IMR-90 (cell line): ENCODE results near the gene AHI1. TPM values are rescaled to one million over a fixed set of nuclear protein-coding genes. Genes with fewer than 3 reads are reported as not detected.
A peak's percentile ranks its signal among the peaks of the same experiment; 100 is the strongest.

Source experiments
- ATAC-seq: fragments of 200-7000 bp; cut with Tn5 transposase; 2 replicates; pipeline ENCODE4 v1.9.1; 2020; ENCODE audit warnings: low read depth, mild to moderate bottlenecking, moderate library complexity
- BruUV-seq: library from RNA; stranded (reverse); fragments of 400-500 nt; replicated peaks from 2 replicates; lab custom pipeline; 2021; lab: Mats Ljungman, UMichigan
- CTCF ChIA-PET: fragments of 300-600 bp; formaldehyde crosslinking; extraction: SDS; loops from one replicate; lab custom pipeline; 2021; ENCODE audit warnings: antibody characterized with exemption; lab: Yijun Ruan, JAX
- POLR2A ChIA-PET: fragments of 300-600 bp; sonication (Branson Sonifier 250); formaldehyde crosslinking; loops from one replicate; lab custom pipeline; 2022; ENCODE audit warnings: antibody characterized with exemption; ENCODE audit not compliant: unreplicated experiment; lab: Charles Lee
- DNase-seq: peaks from one replicate; pipeline ENCODE4 v3.0.0; 2013
- H2AFZ ChIP-seq: replicated peaks from 2 replicates; pipeline ENCODE3; 2013; ENCODE audit warnings: low read length, mild to moderate bottlenecking; ENCODE audit not compliant: poor library complexity
- H2AK5ac ChIP-seq: 2 replicates; pipeline ENCODE4 v1.6.1; 2013; ENCODE audit warnings: low read depth, low read length, inconsistent platforms
- H2AK9ac ChIP-seq: replicated peaks from 2 replicates; pipeline ENCODE3; 2013; ENCODE audit warnings: mild to moderate bottlenecking, low read depth, low read length, moderate library complexity; ENCODE audit not compliant: poor library complexity
- H2BK120ac ChIP-seq: 2 replicates; pipeline ENCODE4 v1.6.1; 2013; ENCODE audit warnings: low read depth, low read length, inconsistent platforms
- H2BK15ac ChIP-seq: 3 replicates; pipeline ENCODE4 v1.6.1; 2013; ENCODE audit warnings: low read depth, low read length, inconsistent platforms
- H2BK20ac ChIP-seq: 2 replicates; pipeline ENCODE4 v1.6.1; 2013; ENCODE audit warnings: low read depth, mild to moderate bottlenecking, inconsistent platforms, low read length, moderate library complexity
- H2BK5ac ChIP-seq: 2 replicates; pipeline ENCODE4 v1.6.1; 2013; ENCODE audit warnings: mild to moderate bottlenecking, low read depth, low read length, inconsistent platforms; ENCODE audit not compliant: poor library complexity, severe bottlenecking
- H3K14ac ChIP-seq: replicated peaks from 2 replicates; pipeline ENCODE4 v1.6.1; 2013; ENCODE audit warnings: low read depth, low read length, inconsistent platforms
- H3K18ac ChIP-seq: 2 replicates; pipeline ENCODE4 v1.6.1; 2013; ENCODE audit warnings: low read depth, low read length, control low read depth
- H3K23ac ChIP-seq: 2 replicates; pipeline ENCODE4 v1.6.1; 2013; ENCODE audit warnings: low read depth, low read length, inconsistent platforms
- H3K27ac ChIP-seq: 2 replicates; pipeline ENCODE4 v1.5.1; 2013; ENCODE audit warnings: mild to moderate bottlenecking, control low read depth, low read length; ENCODE audit not compliant: insufficient read depth
- H3K27me3 ChIP-seq: 2 replicates; pipeline ENCODE4 v1.6.1; 2013; ENCODE audit warnings: low read length; ENCODE audit not compliant: control insufficient read depth, insufficient read depth
- H3K36me3 ChIP-seq: 2 replicates; pipeline ENCODE4 v1.6.1; 2013; ENCODE audit warnings: low read length, mixed read lengths; ENCODE audit not compliant: control insufficient read depth, insufficient read depth
- H3K4ac ChIP-seq: 2 replicates; pipeline ENCODE4 v1.6.1; 2013; ENCODE audit warnings: low read depth, low read length, inconsistent platforms
- H3K4me1 ChIP-seq: 2 replicates; pipeline ENCODE4 v1.6.1; 2013; ENCODE audit warnings: low read length, mixed read lengths; ENCODE audit not compliant: control insufficient read depth, insufficient read depth
- H3K4me2 ChIP-seq: 2 replicates; pipeline ENCODE4 v1.6.1; 2013; ENCODE audit warnings: low read depth, mild to moderate bottlenecking, control low read depth, low read length, moderate library complexity
- H3K4me3 ChIP-seq: 2 replicates; pipeline ENCODE4 v1.5.1; 2013; ENCODE audit warnings: low read depth, mild to moderate bottlenecking, control low read depth, low read length, moderate library complexity; ENCODE audit not compliant: insufficient read depth
- H3K56ac ChIP-seq: 2 replicates; pipeline ENCODE4 v1.6.1; 2013; ENCODE audit warnings: low read length, inconsistent platforms; ENCODE audit not compliant: insufficient read depth; ENCODE audit errors: extremely low read depth
- H3K79me1 ChIP-seq, 2 experiments: 2 replicates each; pipeline ENCODE4 v1.6.1; 2013; ENCODE audit warnings: low read length in 2 of 2, inconsistent platforms in 1 of 2, low read depth in 1 of 2
- H3K9ac ChIP-seq: 2 replicates; pipeline ENCODE4 v1.6.1; 2013; ENCODE audit warnings: low read depth, low read length, control low read depth
- H3K9me1 ChIP-seq: 2 replicates; pipeline ENCODE4 v1.6.1; 2013; ENCODE audit warnings: low read length, inconsistent platforms; ENCODE audit not compliant: insufficient read depth
- H3K9me3 ChIP-seq: 2 replicates; pipeline ENCODE4 v1.6.1; 2013; ENCODE audit warnings: low read length; ENCODE audit not compliant: control insufficient read depth, insufficient read depth
- H4K20me1 ChIP-seq: 2 replicates; pipeline ENCODE4 v1.6.1; 2013; ENCODE audit warnings: low read length, inconsistent platforms; ENCODE audit not compliant: insufficient read depth
- H4K5ac ChIP-seq: 2 replicates; pipeline ENCODE4 v1.6.1; 2013; ENCODE audit warnings: mild to moderate bottlenecking, low read depth, low read length, control low read depth
- H4K8ac ChIP-seq, 2 experiments: 2 replicates each; pipeline ENCODE4 v1.6.1; 2013; ENCODE audit warnings: low read depth in 2 of 2, low read length in 2 of 2, control low read depth in 1 of 2, inconsistent platforms in 1 of 2
- H4K91ac ChIP-seq: 2 replicates; pipeline ENCODE4 v1.6.1; 2013; ENCODE audit warnings: low read depth, low read length, inconsistent platforms; ENCODE audit not compliant: insufficient read depth
- MAFK ChIP-seq: IDR thresholded peaks from 2 replicates; pipeline ENCODE4 v1.6.1; 2012; ENCODE audit warnings: low read depth, low read length, improper control_type of control experiment
- SMC3 ChIP-seq: fragments of 150-350 bp; IDR thresholded peaks from 2 replicates; pipeline ENCODE4 v1.6.1; 2016; ENCODE audit warnings: low read depth, mild to moderate bottlenecking, antibody characterized with exemption, low read length, moderate library complexity
- WGBS, 2 experiments: methylation state at CpG; one replicate each; pipeline versions ENCODE4 v1.1.5 to v1.1.7; 2013; ENCODE audit warnings: missing lambda C conversion rate in 2 of 2; ENCODE audit not compliant: insufficient read length in 1 of 2; ENCODE audit errors: extremely low coverage in 2 of 2; 5-methylcytosine and 5-hydroxymethylcytosine counted together
- dilution Hi-C: fragments of 300-500 bp; cut with HindIII; formaldehyde crosslinking; loops from one replicate; pipeline ENCODE4 v1.14.3; 2018; ENCODE audit warnings: low sequenced_read_pairs; ENCODE audit not compliant: unreplicated experiment
- in situ Hi-C: fragments of 300-500 bp; cut with MboI; formaldehyde crosslinking; loops from 3 replicates; pipeline ENCODE4 v1.14.3; 2019; ENCODE audit warnings: low sequenced_read_pairs, inconsistent platforms, mixed read lengths
- intact Hi-C: fragments of 100-400 bp; cut with micrococcal nuclease; formaldehyde crosslinking; loops from 2 replicates; pipeline ENCODE4 v1.10.0; 2022
- polyA plus RNA-seq, 3 experiments: library from polyadenylated mRNA; depleted of rRNA; stranded (reverse); fragments of >200 nt; gene quantifications; 2 replicates each; pipeline ENCODE4 v1.2.3, GENCODE V29; 2012; ENCODE audit warnings: low replicate concordance in 1 of 3
- total RNA-seq: library from RNA; depleted of rRNA; stranded (reverse); fragments of >200 nt; gene quantifications from 2 replicates; pipeline ENCODE4 v1.2.3, GENCODE V29; 2012
- TF ChIP-seq, protein P1 (sequence below): fragments of 150-350 bp; IDR thresholded peaks from 2 replicates; pipeline ENCODE4 v1.6.1; 2017; ENCODE audit warnings: mild to moderate bottlenecking, antibody characterized with exemption, low read length, low read depth
- TF ChIP-seq, protein P2 (sequence below): conservative IDR thresholded peaks from 2 replicates; pipeline ENCODE4 v1.5.1; 2012; ENCODE audit warnings: mild to moderate bottlenecking, low read depth, low read length, improper control_type of control experiment

AHI1 gene
- total and polyA plus RNA-seq, 2 of the 4 experiments (the other 2 are of a cell fraction), result 9.5 to 19.4 TPM

- Histone ChIP-seq H3K18ac (no peak overlapping the region), H3K56ac (no peak overlapping the region), H4K20me1 (no peaks in the 10 kb centered on the region), H3K4me2 (no peak overlapping the region), H2AK9ac (no peak overlapping the region), H2BK20ac (no peak overlapping the region), H2AK5ac (no peak overlapping the region), H3K4me1 (no peaks in the 10 kb centered on the region), H3K9me1 (no peaks in the 10 kb centered on the region), H3K9ac (no peak overlapping the region), H2BK120ac (no peak overlapping the region), H2BK5ac (no peak overlapping the region), H3K79me1 (no peaks in the 10 kb centered on the region), H3K27ac (no peak overlapping the region), H4K8ac (no peak overlapping the region), H3K27me3 (no peaks in the 10 kb centered on the region), H3K4me3 (no peak overlapping the region), H4K5ac (no peak overlapping the region), H2BK15ac (no peak overlapping the region), H2AFZ (no peak overlapping the region), H3K23ac (no peak overlapping the region), H3K9me3 (no peaks in the 10 kb centered on the region), H3K4ac (no peak overlapping the region), H3K36me3 (peaks cover 8% of the 10 kb centered on the region), H4K91ac (no peak overlapping the region), H3K14ac (no peak overlapping the region)
- BruUV-seq, result no TSS peak
- POLR2A ChIA-PET, result no interaction called here
- TF ChIP-seq, protein P1, sequence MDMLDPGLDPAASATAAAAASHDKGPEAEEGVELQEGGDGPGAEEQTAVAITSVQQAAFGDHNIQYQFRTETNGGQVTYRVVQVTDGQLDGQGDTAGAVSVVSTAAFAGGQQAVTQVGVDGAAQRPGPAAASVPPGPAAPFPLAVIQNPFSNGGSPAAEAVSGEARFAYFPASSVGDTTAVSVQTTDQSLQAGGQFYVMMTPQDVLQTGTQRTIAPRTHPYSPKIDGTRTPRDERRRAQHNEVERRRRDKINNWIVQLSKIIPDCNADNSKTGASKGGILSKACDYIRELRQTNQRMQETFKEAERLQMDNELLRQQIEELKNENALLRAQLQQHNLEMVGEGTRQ, result no peak
- TF ChIP-seq MAFK, result no peak
- TF ChIP-seq SMC3, result peak; percentile 30
- TF ChIP-seq, protein P2, sequence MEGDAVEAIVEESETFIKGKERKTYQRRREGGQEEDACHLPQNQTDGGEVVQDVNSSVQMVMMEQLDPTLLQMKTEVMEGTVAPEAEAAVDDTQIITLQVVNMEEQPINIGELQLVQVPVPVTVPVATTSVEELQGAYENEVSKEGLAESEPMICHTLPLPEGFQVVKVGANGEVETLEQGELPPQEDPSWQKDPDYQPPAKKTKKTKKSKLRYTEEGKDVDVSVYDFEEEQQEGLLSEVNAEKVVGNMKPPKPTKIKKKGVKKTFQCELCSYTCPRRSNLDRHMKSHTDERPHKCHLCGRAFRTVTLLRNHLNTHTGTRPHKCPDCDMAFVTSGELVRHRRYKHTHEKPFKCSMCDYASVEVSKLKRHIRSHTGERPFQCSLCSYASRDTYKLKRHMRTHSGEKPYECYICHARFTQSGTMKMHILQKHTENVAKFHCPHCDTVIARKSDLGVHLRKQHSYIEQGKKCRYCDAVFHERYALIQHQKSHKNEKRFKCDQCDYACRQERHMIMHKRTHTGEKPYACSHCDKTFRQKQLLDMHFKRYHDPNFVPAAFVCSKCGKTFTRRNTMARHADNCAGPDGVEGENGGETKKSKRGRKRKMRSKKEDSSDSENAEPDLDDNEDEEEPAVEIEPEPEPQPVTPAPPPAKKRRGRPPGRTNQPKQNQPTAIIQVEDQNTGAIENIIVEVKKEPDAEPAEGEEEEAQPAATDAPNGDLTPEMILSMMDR, result 0 out of 2 replicates have a peak, but pooled peaks have one; percentile 24
- WGBS, 2 experiments, result 80% methylated on average over 1 of the region's 2 CpGs; no CpG with 5 or more reads in 1 of the 2 experiments
- intact Hi-C loops, result no loop called here
- in situ Hi-C loops, result no loop called here
- ATAC-seq, result no peak
- DNase-seq, result no peak
- CTCF ChIA-PET, result interaction anchor here (1.1 kb wide), 1 partner anchor 56 kb away, joined by 3 read pairs; no protein-coding TSS in a partner anchor
- dilution Hi-C loops, result no loop called here
These were observed 86.2 kb downstream of the AHI1 start for GRCh38 chr6:135411339-135411738.
